ENCODE measurements around the gene TMEM255B.

TMEM255B gene

DNA sequence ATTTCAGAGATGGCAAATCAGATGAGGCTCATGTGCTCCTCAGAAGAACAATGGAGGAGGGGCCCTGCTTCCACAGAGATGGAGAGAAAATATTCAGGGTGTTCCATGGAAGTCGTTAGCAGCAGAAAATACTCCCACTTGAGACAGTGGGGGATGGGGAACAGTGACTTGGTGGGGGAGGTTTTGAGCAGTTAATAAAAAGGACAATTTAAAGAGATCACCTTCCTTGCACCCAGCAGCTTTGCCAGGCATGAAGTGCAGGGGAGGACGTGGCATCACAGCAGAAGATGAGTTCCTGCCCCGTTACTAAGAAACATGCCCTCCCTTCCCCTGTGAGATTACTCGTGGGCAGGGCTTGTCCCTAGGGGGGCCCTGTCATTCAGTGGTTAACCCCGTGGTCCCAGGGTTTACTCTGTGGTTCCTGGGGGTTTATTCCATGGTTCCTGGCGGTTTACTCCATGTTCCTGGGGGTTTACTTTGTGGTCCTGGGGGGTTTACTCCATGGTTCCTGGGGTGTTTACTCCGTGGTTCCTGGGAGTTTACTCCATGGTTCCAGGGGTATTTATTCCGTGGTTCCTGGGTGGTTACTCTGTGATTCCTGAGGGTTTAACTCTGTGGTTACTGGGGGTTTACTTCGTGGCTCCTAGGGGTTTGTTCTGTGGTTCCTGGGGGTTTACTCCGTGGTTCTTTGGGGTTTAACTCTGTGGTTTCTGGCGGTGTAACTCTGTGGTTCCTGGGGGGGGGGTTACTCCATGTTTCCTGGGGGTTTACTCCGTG, 49.2 kb downstream of the TMEM255B start:
- TF ChIP-seq, protein P1, sequence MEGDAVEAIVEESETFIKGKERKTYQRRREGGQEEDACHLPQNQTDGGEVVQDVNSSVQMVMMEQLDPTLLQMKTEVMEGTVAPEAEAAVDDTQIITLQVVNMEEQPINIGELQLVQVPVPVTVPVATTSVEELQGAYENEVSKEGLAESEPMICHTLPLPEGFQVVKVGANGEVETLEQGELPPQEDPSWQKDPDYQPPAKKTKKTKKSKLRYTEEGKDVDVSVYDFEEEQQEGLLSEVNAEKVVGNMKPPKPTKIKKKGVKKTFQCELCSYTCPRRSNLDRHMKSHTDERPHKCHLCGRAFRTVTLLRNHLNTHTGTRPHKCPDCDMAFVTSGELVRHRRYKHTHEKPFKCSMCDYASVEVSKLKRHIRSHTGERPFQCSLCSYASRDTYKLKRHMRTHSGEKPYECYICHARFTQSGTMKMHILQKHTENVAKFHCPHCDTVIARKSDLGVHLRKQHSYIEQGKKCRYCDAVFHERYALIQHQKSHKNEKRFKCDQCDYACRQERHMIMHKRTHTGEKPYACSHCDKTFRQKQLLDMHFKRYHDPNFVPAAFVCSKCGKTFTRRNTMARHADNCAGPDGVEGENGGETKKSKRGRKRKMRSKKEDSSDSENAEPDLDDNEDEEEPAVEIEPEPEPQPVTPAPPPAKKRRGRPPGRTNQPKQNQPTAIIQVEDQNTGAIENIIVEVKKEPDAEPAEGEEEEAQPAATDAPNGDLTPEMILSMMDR (conservative IDR thresholded peaks at IDR 0.05): no peak
- no peak overlapping the region for H3K27ac ChIP-seq

DNA sequence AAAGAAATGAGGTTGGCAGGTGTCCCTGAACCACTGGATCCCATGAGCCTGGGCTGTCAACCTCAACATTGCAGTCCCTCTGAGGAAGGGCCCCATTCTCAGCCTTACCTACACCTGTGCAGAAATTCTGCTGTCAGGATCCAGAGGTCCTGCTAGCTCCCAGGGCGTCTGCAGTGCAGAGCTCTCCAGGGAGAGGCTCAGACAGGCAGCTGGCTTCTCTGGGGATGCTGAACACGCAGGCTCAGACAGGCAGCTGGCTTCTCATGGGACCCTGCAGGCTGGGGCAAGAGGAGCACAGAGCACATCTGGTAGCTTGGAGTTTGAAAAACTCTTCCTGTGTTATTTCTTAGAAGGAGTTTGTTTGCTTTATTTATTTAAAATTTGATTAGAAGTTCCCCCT, 50.9 kb downstream of the TMEM255B start:
- TF ChIP-seq, protein P1 (conservative IDR thresholded peaks at IDR 0.05): no peak
- H3K27ac ChIP-seq: no peak overlapping the region

DNA sequence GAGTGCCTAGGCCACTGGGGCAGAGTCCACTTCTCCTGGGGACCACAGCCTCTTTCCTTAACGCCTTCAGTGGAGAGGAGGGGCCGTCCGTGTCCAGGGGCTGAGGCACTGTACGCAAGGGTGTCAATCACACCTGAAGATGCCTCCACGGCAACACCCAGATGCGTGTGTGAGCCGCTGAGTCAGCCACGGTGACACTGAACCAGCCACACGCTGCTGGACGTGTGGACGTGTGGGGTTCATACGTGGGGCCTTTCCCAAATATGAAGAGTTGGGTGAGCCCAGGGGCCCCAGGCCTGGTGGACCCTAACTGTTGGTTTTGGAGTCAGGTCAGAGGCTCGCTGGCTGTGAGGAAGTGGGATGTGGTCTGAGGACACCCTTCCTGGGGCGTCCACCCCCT, 51.6 kb downstream of the TMEM255B start:
- no peak overlapping the region for H3K27ac ChIP-seq
- TF ChIP-seq, protein P1 (conservative IDR thresholded peaks at IDR 0.05): no peak

DNA sequence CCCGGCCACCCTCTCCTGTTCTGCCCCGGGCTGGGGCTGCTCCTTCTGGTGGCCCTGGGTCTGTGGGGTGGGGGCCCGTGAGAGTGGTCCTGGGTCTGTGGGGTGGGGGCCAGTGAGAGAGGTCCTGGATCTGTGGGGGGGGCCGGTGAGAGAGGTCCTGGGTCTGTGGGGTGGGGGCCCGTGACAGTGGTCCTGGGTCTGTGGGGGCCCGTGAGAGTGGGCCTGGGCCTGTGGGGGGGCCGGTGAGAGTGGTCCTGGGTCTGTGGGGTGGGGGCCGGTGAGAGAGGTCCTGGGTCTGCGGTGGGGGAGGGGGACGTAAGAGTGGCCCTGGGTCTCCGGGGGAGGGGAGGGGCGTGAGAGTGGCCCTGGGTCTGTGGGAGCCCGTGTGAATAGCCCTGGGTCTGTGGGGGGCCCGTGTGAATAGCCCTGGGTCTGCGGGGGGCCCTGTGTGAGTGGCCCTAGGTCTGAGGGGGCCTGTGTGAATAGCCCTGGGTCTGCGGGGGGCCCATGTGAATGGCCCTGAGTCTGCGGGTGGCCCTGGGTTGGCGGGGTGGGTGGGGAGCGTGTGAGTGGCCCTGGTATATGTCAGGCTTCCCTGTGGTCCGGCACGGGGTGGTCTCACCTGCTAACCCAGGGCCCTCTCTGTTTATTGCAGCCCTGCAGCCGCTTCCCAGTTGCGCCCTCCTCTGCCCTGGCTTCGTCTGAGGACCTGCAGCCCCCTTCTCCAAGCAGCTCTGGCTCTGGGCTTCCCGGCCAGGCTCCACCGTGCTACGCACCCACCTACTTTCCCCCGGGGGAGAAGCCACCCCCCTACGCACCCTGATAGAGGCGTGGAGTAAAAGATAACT, 52.3 kb downstream of the TMEM255B start:
- no peak overlapping the region for H3K27ac ChIP-seq
- TF ChIP-seq, protein P1 (conservative IDR thresholded peaks at IDR 0.05): no peak

DNA sequence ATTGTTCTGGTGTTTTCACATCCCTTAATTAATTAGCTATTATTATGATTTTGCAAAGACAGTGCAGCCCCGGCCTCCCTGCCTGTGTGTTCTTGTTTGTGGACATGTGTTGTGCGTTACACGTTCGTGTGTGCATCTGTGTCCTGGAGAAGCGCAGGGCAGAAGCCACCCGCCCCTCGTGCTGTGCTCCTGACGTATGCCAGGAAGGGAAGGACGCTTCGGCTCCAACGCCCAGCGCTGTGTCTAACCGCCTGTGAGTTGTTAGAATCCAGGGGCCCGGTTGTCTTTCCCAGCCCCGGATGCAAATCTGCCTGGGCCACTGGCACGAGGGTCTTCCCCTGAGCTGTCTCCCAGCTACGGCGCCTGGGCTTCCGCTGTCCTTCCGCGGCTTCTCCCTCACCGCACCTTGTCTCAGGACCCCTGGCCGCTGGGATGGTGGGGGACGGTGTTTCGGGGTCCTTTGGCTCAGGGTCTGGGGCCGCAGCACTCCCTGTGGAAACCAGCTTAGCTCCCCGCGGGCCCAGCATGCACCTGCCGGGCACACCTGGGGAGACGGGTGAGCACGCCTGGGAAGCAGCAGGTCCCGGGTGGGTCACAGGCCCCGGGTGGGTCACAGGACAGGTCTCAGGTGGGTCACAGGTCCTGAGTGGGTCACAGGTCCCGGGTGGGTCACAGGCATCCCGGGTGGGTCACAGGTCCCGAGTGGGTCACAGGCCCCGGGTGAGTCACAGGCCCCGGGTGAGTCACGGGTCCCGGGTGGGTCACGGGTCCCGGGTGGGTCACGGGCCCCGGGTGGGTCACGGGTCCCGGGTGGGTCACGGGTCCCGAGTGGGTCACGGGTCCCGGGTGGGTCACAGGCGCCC, 53.4 kb downstream of the TMEM255B start:
- TF ChIP-seq, protein P1 (conservative IDR thresholded peaks at IDR 0.05): no peak
- no peak overlapping the region for H3K27ac ChIP-seq

DNA sequence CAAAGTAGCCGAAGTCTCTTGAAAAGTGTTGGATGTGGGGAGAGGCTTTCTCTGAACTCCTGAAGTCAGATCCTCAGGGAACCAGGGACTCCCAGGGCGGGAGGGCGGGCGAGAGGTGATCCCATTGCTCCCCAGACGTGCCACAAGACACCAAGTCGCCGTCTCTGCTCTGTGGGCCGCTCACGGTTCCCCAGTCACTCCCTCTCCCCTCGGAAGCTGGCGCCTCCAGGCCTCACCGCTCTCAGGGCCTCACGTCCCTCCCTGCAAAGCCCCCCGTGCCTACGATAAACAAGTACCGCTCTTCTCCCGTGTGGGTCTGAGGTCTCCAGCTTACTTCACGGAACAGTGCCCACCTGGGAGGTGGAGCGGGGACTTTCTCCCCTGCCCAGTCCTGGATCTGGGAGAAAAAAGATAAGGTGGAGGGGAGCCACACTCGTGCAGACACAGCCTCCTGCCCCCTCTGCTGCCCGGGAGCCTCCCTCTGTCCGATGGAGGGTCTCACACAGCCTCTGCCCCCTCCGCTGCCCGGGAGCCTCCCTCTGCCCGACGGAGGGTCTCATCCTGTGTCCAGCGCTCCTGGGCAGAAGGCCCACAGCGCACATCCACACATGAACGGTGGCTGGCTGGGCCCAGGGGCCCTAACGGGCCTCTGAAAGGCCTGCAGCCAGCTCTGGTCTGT, 54.2 kb downstream of the TMEM255B start:
- TF ChIP-seq, protein P1 (conservative IDR thresholded peaks at IDR 0.05): no peak

More for the DNA sequence above, 54.2 kb downstream of the TMEM255B start:
- no peak overlapping the region for H3K27ac ChIP-seq
